ENCODE results near the gene MAMDC4. TPM values are rescaled to one million over a fixed set of nuclear protein-coding genes. Genes with fewer than 3 reads are reported as not detected.

MAMDC4 gene
- total RNA-seq, 1 donor from 2014 or later: 13.4 TPM

DNA sequence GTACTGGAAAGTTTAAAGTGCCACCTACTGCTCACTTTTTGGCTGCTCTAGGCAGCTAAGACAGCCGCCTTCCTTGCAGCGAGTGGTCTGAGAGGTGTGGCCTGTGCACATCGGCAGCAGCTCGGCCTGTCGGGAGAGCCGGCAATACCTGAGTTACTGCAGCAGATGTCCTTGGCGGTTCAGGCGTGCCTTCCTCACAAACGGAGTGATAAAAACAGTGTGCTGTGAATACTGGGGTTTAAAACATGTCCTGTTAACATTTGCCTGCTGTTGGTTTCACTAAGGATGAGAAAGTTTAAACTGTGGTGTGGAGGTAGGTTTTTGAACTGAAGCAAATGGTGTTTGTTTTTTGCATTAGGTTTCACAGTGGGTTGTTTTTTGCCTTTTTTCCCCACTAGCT lies 47.0 kb downstream of the MAMDC4 start:
- TF ChIP-seq CTCF (IDR thresholded peaks at IDR 0.05; ENCODE audit: borderline replicate concordance): no peak
- H3K27ac ChIP-seq (replicated peaks): no peak overlapping the region
- H3K27me3 ChIP-seq (ENCODE audit: low read depth): no peaks in the 10 kb centered on the region
- peaks cover 36% of the 10 kb centered on the region for H3K36me3 ChIP-seq
- peaks cover 40% of the 10 kb centered on the region for H3K4me1 ChIP-seq
- H3K4me3 ChIP-seq: no peak overlapping the region
- no peak for DNase-seq
- intact Hi-C loops (cut with micrococcal nuclease): no loop called here
- no peaks in the 10 kb centered on the region for H3K9me3 ChIP-seq (replicated peaks)

- Histone ChIP-seq H3K27ac (replicated peaks) (peak overlapping the region; percentile 89), H3K9me3 (replicated peaks) (no peaks in the 10 kb centered on the region), H3K4me3 (no peak overlapping the region), H3K36me3 (peaks cover 27% of the 10 kb centered on the region), H3K27me3 (ENCODE audit: low read depth) (no peaks in the 10 kb centered on the region), H3K4me1 (peaks cover 40% of the 10 kb centered on the region)
- no peak for TF ChIP-seq CTCF (IDR thresholded peaks at IDR 0.05; ENCODE audit: borderline replicate concordance)
- DNase-seq: no peak
- intact Hi-C loops (cut with micrococcal nuclease): no loop called here
Measured at GRCh38 chr9:136900556-136900955, 48.4 kb downstream of the MAMDC4 start.

- intact Hi-C loops (cut with micrococcal nuclease): no loop called here
- H3K36me3 ChIP-seq: peaks cover 27% of the 10 kb centered on the region
- peak overlapping the region; percentile 89 for H3K27ac ChIP-seq (replicated peaks)
- H3K4me1 ChIP-seq: peaks cover 40% of the 10 kb centered on the region
- no peaks in the 10 kb centered on the region for H3K27me3 ChIP-seq (ENCODE audit: low read depth)
- DNase-seq: no peak
- no peak for TF ChIP-seq CTCF (IDR thresholded peaks at IDR 0.05; ENCODE audit: borderline replicate concordance)
- H3K9me3 ChIP-seq (replicated peaks): no peaks in the 10 kb centered on the region
- H3K4me3 ChIP-seq: no peak overlapping the region
Measured at GRCh38 chr9:136900988-136901515, 48.9 kb downstream of the MAMDC4 start.

- intact Hi-C loops (cut with micrococcal nuclease): no loop called here
- H3K9me3 ChIP-seq (replicated peaks): no peaks in the 10 kb centered on the region
- no peaks in the 10 kb centered on the region for H3K27me3 ChIP-seq (ENCODE audit: low read depth)
- peaks cover 40% of the 10 kb centered on the region for H3K4me1 ChIP-seq
- peak overlapping the region; percentile 89 for H3K27ac ChIP-seq (replicated peaks)
- H3K36me3 ChIP-seq: peaks cover 27% of the 10 kb centered on the region
- no peak for TF ChIP-seq CTCF (IDR thresholded peaks at IDR 0.05; ENCODE audit: borderline replicate concordance)
- peak overlapping the region; percentile 33 for H3K4me3 ChIP-seq
- no peak for DNase-seq
Measured at GRCh38 chr9:136901516-136902258, 49.5 kb downstream of the MAMDC4 start.

DNA sequence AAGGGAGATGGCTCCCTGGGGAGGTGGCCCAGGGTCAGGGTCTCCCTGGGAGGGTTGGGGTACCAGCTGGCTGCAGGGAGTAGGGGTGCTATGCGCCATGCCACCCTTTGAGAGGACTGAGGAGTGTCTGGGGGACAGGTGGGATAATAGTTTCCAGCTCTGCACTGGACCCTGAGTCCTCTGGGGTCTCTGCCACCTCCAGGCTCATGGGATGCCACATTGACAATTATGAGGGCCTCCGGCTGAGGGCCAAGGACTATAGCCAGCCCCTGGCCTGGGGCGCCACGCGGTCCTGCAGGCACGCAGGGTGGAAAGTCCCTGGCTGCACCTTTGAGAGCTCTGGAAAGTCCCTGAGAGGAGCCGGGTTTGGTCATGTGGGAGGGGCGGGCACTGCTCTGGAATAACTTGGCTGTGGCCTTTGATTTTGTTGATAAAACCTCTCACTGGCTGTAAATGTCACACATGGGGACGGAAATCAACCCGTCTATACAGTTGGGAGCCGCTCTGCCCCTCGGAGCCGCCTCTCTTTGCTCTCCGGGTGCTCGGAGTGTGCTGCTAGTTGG lies 50.2 kb downstream of the MAMDC4 start:
- peaks cover 32% of the 10 kb centered on the region for H3K36me3 ChIP-seq
- peak overlapping the region; percentile 89 for H3K27ac ChIP-seq (replicated peaks)
- TF ChIP-seq CTCF (IDR thresholded peaks at IDR 0.05; ENCODE audit: borderline replicate concordance): no peak
- intact Hi-C loops (cut with micrococcal nuclease): no loop called here
- peak overlapping the region; percentile 33 for H3K4me3 ChIP-seq
- no peaks in the 10 kb centered on the region for H3K27me3 ChIP-seq (ENCODE audit: low read depth)
- DNase-seq: peak; percentile 67
- no peaks in the 10 kb centered on the region for H3K9me3 ChIP-seq (replicated peaks)
- peaks cover 40% of the 10 kb centered on the region for H3K4me1 ChIP-seq
